Left lung (tissue), 10 donors: ENCODE measurements around the gene PTPRR. TPM values are rescaled to one million over a fixed set of nuclear protein-coding genes. Genes with fewer than 3 reads are reported as not detected.
A peak's percentile ranks its signal among the peaks of the same experiment; 100 is the strongest.

ENCODE experiments used
- ATAC-seq: fragments of 200-7000 bp; cut with Tn5 transposase; one replicate; pipeline ENCODE4 v1.9.1; 2020; ENCODE audit warnings: moderate library complexity
- DNase-seq, 4 donors: peaks; one replicate each; pipeline ENCODE4 v3.0.0-alpha.2; 2013 to 2020
- H3K27ac ChIP-seq, 2 donors: fragments of 200-600 bp; sonication (generic) in 1 of 2; one replicate each; pipeline versions ENCODE4 v1.5.0 to v1.8.0; 2020 to 2021
- H3K27me3 ChIP-seq, 2 donors: fragments of 200-600 bp; sonication (generic) in 1 of 2; one replicate each; pipeline versions ENCODE4 v1.5.0 to v1.8.0; 2020 to 2021
- H3K36me3 ChIP-seq, 2 donors: fragments of 200-600 bp; sonication (generic) in 1 of 2; one replicate each; pipeline versions ENCODE4 v1.5.0 to v1.8.0; 2020 to 2021
- H3K4me1 ChIP-seq, 2 donors: fragments of 200-600 bp; one replicate each; pipeline ENCODE4 v1.8.0; 2021
- H3K4me3 ChIP-seq, 2 donors: fragments of 200-600 bp; sonication (generic) in 1 of 2; one replicate each; pipeline versions ENCODE4 v1.5.0 to v1.8.0; 2020 to 2021; ENCODE audit warnings: mild to moderate bottlenecking in 1 of 2
- H3K9me3 ChIP-seq, 2 donors: fragments of 200-600 bp; sonication (generic) in 1 of 2; one replicate each; pipeline versions ENCODE4 v1.5.0 to v1.8.0; 2020 to 2021
- CTCF ChIP-seq, 2 donors: fragments of 200-600 bp; sonication (generic) in 1 of 2; IDR thresholded peaks; one replicate each; pipeline versions ENCODE4 v1.5.0 to v1.8.0; 2021; ENCODE audit warnings: antibody characterized with exemption in 2 of 2
- intact Hi-C, 2 donors: fragments of 100-400 bp; cut with DNase I; formaldehyde crosslinking; loops; one replicate each; pipeline versions ENCODE4 v1.11.2 to v1.14.2; 2022
- polyA plus RNA-seq, 6 donors: library from polyadenylated mRNA; unstranded; fragments of 120-200 nt; gene quantifications; one replicate each; pipeline ENCODE4 v1.2.1, GENCODE V29; 2013; ENCODE audit not compliant: insufficient read length in 6 of 6
- total RNA-seq, 2 donors: library from RNA; stranded (reverse); fragmentation: NEBNext Ultra II Directional; extraction: Animal tissue kit (Norgen Biotek cat#: 25700); gene quantifications; one replicate each; pipeline ENCODE4 v1.2.1, GENCODE V29; 2021
- donor health status: DM: no; HTN: yes; CAD: no.
- donor health status: DM: no; HTN: no; CAD: no.

PTPRR gene
- total and polyA plus RNA-seq, 8 donors, result 0.10 to 1.4 (median 0.20) TPM

DNA sequence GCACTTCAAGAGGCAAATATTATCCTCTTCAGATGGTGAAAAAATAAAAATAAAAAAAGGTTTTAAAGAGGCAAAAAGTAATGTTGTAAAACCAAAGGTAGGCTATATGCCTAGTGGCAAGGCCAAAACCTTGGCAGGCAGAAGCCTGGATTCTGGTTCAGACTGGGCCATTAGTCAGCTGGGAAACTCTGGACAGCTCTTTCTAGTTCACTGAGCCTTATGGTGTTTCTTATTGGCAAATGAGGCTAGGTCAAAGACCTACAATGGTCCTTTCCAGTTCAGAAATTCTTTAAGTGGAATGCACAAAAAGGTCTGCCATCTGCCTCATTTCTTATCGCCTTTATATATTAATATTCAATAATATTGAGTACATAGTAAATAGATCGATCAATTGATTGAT is 327.9 kb downstream of the PTPRR start:
- no peak overlapping the region for H3K27ac ChIP-seq
- no peaks in the 10 kb centered on the region for H3K9me3 ChIP-seq
- H3K4me1 ChIP-seq, result no peaks in the 10 kb centered on the region
- no peak for ATAC-seq
- no peak overlapping the region for H3K4me3 ChIP-seq
- H3K36me3 ChIP-seq, result no peaks in the 10 kb centered on the region
- no peak for DNase-seq
- intact Hi-C loops, result loop anchor here in 1 of 2 donors (5.0 kb wide), 1 partner anchor 130 kb away; no protein-coding TSS in a partner anchor
- no peak for TF ChIP-seq CTCF (IDR thresholded peaks at IDR 0.05)
- H3K27me3 ChIP-seq, result no peaks in the 10 kb centered on the region

DNA sequence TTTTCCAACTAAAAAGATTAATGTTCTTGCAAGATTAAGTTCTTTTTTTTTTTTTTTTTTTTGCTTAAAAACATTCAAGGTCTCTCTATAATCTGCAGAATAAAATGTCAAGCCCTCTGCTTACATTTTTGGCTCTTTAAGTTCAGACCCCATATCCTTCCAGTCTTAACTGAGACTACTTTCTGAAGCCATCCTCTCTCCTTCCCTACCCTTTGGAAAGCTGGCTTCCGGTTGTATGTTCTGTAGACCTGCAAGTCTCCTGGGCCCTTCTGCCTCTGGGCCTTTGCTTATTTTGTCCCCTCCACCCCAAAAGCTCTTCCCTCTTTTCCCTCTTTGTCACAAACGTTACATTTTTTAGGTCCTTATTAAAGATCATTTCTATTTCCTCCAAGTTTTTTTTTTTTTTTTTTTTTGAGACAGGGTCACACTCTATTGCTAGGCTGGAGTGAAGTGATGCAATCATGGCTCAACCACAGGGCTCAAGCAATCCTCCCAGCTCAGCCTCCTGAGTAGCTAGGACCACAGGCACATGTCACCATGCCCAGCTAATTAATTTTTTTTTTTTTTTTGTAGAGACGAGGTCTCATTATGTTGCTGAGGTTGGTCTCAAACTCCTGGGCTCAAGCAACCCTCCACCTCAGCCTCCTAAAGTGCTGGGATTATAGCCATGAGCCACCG is 329.9 kb downstream of the PTPRR start:
- no peak overlapping the region for H3K27ac ChIP-seq
- H3K9me3 ChIP-seq, result no peaks in the 10 kb centered on the region
- no peak for ATAC-seq
- DNase-seq, result no peak
- no peaks in the 10 kb centered on the region for H3K36me3 ChIP-seq
- H3K4me3 ChIP-seq, result no peak overlapping the region
- intact Hi-C loops, result loop anchor here in 1 of 2 donors (5.0 kb wide), 1 partner anchor 132 kb away; no protein-coding TSS in a partner anchor
- H3K27me3 ChIP-seq, result no peaks in the 10 kb centered on the region
- no peak for TF ChIP-seq CTCF (IDR thresholded peaks at IDR 0.05)
- H3K4me1 ChIP-seq, result no peaks in the 10 kb centered on the region

DNA sequence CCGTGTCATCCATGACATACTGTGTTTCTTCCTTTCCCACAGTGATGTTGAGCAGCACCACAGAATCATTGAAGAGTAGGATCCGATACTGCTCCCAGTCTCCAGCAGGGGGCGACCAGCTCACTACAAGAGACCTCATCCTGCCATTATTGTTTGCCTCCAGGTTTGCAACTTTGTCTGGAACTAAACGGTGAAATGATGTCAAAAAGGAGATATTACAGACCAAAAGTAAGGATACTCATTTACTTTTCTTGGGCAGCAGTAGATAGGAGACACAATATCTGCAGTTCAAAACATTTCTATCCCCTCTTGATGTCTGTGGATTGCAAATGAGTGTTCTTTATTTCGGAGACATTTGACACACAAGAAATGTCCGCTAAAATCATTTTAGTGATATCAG is 330.5 kb downstream of the PTPRR start:
- peak; percentile 97 for ATAC-seq
- peak in 3 of 4 donors; percentile 54 to 71 (median 61) for DNase-seq
- peak; percentile 65 to 76 for TF ChIP-seq CTCF (IDR thresholded peaks at IDR 0.05)
- Histone ChIP-seq H3K36me3 (no peaks in the 10 kb centered on the region), H3K4me1 (no peaks in the 10 kb centered on the region), H3K27me3 (no peaks in the 10 kb centered on the region), H3K9me3 (no peaks in the 10 kb centered on the region), H3K4me3 (no peak overlapping the region), H3K27ac (no peak overlapping the region)
- intact Hi-C loops, result loop anchor here in 1 of 2 donors (5.0 kb wide), 1 partner anchor 132 kb away; no protein-coding TSS in a partner anchor

Other genes starting within 250 kb of the PTPRR start
- 10 to 100 TPM in 1 of 2 donors, 1 to 10 TPM in 1; 7.5 to 18.0 TPM for gene TSPAN8, start 237.3 kb upstream of the PTPRR start, total RNA-seq
- gene TSPAN8, start 237.3 kb upstream of the PTPRR start, polyA plus RNA-seq, result 1 to 10 TPM in 4 of 6 donors, under 1 TPM in 2; 0.95 to 2.6 (median 1.4) TPM